GM12873 (cell line): ENCODE results near the gene TRIM65.
A peak's percentile ranks its signal among the peaks of the same experiment; 100 is the strongest.

Source experiments
- TF ChIP-seq, protein P1 (sequence below): IDR thresholded peaks from 2 replicates; pipeline ENCODE4 v1.5.1; 2012; ENCODE audit warnings: low read depth, mild to moderate bottlenecking, moderate library complexity, low read length, control low read depth; ENCODE audit not compliant: insufficient read depth; ENCODE audit errors: missing control alignments

TRIM65 gene, protein sequence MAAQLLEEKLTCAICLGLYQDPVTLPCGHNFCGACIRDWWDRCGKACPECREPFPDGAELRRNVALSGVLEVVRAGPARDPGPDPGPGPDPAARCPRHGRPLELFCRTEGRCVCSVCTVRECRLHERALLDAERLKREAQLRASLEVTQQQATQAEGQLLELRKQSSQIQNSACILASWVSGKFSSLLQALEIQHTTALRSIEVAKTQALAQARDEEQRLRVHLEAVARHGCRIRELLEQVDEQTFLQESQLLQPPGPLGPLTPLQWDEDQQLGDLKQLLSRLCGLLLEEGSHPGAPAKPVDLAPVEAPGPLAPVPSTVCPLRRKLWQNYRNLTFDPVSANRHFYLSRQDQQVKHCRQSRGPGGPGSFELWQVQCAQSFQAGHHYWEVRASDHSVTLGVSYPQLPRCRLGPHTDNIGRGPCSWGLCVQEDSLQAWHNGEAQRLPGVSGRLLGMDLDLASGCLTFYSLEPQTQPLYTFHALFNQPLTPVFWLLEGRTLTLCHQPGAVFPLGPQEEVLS

DNA sequence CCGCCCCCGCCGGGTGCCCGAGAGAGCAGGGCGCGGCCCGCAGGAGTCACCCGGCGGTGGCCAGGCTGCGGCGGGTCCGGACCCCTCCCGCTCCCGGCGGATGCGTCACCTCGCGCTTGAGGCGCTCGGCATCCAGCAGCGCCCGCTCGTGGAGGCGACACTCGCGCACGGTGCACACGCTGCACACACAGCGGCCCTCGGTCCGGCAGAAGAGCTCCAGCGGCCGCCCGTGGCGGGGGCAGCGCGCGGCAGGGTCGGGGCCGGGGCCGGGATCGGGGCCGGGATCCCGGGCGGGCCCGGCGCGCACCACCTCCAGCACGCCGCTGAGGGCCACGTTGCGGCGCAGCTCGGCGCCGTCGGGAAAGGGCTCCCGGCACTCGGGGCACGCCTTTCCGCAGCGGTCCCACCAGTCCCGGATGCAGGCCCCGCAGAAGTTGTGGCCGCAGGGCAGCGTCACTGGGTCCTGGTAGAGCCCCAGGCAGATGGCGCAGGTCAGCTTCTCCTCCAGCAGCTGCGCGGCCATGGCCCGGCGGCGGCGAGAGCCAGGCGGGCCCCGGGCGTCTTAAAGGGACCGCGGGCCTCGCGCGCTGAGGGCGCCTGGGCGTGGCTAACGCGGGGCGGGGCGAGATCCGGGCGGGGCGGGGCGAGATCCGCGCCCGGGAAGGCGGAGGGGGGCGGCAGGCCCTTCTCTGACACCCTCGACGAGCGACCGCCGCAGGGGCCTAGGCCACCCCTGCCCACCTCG is at the start of gene TRIM65:
Gene TRIM65, minus strand, starts transcription at position 537 of the 745 bp plus-strand sequence. Its CDS starts 14 bp downstream, at position 523.
- TF ChIP-seq, protein P1, sequence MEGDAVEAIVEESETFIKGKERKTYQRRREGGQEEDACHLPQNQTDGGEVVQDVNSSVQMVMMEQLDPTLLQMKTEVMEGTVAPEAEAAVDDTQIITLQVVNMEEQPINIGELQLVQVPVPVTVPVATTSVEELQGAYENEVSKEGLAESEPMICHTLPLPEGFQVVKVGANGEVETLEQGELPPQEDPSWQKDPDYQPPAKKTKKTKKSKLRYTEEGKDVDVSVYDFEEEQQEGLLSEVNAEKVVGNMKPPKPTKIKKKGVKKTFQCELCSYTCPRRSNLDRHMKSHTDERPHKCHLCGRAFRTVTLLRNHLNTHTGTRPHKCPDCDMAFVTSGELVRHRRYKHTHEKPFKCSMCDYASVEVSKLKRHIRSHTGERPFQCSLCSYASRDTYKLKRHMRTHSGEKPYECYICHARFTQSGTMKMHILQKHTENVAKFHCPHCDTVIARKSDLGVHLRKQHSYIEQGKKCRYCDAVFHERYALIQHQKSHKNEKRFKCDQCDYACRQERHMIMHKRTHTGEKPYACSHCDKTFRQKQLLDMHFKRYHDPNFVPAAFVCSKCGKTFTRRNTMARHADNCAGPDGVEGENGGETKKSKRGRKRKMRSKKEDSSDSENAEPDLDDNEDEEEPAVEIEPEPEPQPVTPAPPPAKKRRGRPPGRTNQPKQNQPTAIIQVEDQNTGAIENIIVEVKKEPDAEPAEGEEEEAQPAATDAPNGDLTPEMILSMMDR = peak; percentile 37

DNA sequence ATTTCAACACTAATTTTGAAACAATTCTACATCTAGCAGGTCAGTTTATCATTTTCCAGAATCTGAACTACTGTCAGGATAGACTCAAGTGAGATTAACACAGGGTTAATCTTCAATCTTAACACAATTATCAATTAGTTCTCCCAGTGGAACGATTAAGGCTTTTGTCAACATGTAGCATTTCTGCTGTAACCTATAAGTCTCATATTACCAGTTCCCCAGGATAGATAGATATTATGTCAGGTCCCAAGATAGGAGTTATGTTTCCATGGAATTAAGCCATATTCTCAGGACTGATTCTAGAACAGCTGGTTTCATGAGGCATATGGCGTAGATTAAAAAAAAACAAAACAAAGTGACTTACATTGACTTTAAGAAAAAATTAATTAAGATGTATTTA is 48.5 kb upstream of the TRIM65 start:
- TF ChIP-seq, protein P1 = no peak

DNA sequence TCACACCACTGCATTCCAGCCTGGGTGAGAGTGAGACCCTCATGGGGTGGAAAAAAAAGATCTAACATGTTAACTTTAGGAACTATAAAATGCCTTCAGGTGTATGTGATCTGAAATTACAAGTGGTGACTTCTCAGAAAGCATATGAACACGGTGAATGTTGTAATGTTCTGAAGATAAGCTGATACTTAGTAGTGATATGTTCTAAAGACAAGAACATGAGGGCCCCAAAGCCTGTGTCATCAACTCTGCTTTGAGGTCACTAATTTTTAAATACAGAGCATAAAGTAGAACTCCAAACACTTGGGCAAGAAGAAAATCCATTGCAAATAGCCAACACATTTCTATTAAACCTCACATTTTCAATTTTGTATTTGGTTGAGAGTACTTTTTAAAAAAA is 46.7 kb upstream of the TRIM65 start:
- TF ChIP-seq, protein P1 = no peak

DNA sequence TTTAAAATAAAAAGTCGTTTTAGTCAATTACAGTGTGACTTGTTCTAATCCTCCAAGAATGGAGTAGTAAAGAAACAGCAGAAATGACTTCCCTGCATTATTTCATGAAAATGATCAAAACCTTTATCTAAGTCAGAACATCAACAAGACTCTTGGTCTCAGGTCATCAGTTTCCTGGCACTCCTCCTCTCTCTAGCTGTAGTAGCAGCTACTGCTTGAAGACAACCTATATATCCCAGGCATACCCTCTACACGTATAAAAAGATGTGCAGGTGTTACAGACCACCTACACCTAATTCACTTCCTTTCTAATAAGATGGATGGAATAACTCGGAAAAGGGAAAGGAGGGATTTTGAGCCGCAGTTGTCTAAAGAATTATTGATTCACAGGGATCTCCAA is 45.7 kb upstream of the TRIM65 start:
- TF ChIP-seq, protein P1 = no peak

DNA sequence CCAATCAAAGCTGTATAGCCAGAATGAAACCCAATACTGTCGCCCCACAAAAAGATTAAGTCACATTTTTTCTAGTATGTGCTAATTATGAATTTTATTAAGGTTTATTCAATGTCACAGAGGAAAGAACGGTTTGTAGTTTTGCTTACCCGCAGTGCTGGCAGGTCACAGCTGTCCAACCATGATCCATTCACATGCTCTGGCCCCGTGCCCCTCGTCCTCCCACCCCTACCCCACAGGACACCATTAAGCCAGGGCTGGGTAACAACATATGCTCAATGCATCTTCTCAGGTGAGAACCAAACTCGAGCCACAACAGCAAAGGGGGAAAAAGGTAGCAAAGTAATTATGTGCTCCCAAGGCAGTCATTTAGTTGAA is 44.7 kb upstream of the TRIM65 start:
- TF ChIP-seq, protein P1 = no peak

DNA sequence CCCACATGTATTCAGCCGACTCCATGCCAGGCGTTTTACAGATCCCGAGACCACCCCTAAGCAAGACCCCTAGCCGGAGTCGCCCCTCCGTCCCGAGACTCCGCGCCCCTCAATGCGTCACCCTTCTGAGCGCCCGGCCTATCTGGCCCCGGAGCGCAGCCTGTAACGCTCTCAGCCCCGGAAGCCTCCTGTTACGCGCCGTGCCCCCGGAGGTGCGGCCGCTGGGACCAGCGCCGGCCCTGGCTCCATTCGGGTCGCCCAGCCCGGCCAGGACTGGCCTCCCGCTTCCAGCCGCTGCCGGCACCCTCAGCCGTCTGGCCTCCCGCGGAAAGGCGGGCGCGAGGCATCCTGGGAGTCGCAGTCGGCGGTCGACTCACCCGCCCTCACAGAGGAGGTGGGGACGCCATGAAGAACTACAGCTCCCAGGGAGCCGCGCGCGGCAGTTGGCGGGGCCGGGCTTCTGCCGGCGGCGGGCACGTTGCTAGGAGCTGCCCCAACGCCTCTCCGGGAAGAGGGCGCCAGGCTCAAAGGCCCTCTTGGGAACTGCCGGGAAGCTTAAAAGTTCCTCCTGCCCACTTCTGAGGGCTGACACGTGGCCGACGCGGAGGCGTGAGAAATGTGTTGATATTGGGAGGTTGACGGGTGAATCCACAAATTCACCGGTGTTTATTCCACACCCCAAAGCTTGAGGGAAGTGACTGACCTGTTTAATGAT is 44.1 kb upstream of the TRIM65 start, which contains the start of gene FBF1:
Gene FBF1, minus strand, starts transcription at position 316 of the 715 bp plus-strand sequence. CDS start 2,893 bp downstream, outside the sequence.
- TF ChIP-seq, protein P1 = no peak
